PFSK-1 (cell line): ENCODE data around the gene GRIN1.

Experiments used
- FOXP2 ChIP-seq: optimal IDR thresholded peaks from 2 replicates; pipeline ENCODE3; 2011; ENCODE audit warnings: borderline replicate concordance, control low read depth, inconsistent platforms; ENCODE audit not compliant: insufficient read depth; ENCODE audit errors: extremely low read length, extremely low read depth
- POLR2AphosphoS5 ChIP-seq: IDR thresholded peaks from 2 replicates; pipeline ENCODE4 v1.6.1; 2012; ENCODE audit warnings: low read depth, mild to moderate bottlenecking, control low read depth, low read length, moderate library complexity
- SIN3A ChIP-seq: IDR thresholded peaks from 2 replicates; pipeline ENCODE4 v1.6.1; 2012; ENCODE audit warnings: mild to moderate bottlenecking, low read length, moderate library complexity, borderline replicate concordance; ENCODE audit not compliant: insufficient read depth
- TAF1 ChIP-seq: IDR thresholded peaks from 2 replicates; pipeline ENCODE4 v1.6.1; 2012; ENCODE audit warnings: low read length, control low read depth, borderline replicate concordance; ENCODE audit not compliant: insufficient read depth

GRCh38 chr9:137189297-137190295, 50.6 kb downstream of the GRIN1 start:
- TF ChIP-seq POLR2AphosphoS5 = no peak
- no peak for TF ChIP-seq SIN3A
- TF ChIP-seq FOXP2 = no peak
- TF ChIP-seq TAF1 = no peak
